Astrocyte (in vitro differentiated cells and primary cell): ENCODE measurements around the gene RPS6KA4.

Experiments
- EZH2 ChIP-seq: IDR thresholded peaks from 2 replicates; pipeline ENCODE4 v1.6.1; 2012; ENCODE audit warnings: mild to moderate bottlenecking, low read length, inconsistent platforms; ENCODE audit not compliant: insufficient read depth
- TF ChIP-seq, protein P1 (sequence below): IDR thresholded peaks from 2 replicates; pipeline ENCODE4 v1.5.1; 2011; ENCODE audit warnings: low read depth, mild to moderate bottlenecking, inconsistent platforms, low read length, moderate library complexity; ENCODE audit not compliant: insufficient read depth

DNA sequence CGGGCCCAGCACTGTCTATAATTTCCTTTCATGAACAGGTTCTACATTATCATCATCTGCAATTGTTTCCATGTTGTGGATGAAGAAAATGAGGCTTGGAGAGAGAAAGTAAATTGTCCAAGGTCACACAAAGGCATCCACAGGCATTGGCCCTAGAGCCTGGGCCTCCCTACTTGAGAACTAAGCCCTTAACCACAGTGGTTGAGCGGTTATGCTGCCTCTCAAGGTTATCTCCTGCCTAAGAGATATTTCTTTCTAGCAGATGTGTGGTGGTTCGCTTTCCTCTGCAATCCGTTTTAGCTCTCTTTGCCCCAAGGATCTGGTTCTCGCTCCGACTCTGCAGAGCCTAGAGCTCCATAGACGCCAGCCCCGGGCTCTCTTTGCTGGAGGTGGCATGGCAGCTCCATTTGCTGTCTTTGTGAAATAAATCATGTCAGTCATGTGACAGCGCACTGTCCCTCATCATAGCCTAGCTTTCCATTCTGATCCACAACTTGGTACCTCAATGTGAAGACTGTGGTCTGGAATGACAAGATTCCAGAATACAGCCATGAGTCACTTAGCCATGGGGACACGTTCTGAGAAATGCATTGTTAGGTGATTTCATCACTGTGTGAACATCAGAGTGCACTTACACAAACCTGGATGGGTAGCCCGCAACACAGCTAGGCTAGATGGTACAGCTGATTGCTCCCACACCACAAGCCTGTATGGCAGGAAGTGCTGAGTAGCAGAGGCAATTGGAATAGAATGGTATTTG, 27.2 kb downstream of the RPS6KA4 start:
- TF ChIP-seq, protein P1, sequence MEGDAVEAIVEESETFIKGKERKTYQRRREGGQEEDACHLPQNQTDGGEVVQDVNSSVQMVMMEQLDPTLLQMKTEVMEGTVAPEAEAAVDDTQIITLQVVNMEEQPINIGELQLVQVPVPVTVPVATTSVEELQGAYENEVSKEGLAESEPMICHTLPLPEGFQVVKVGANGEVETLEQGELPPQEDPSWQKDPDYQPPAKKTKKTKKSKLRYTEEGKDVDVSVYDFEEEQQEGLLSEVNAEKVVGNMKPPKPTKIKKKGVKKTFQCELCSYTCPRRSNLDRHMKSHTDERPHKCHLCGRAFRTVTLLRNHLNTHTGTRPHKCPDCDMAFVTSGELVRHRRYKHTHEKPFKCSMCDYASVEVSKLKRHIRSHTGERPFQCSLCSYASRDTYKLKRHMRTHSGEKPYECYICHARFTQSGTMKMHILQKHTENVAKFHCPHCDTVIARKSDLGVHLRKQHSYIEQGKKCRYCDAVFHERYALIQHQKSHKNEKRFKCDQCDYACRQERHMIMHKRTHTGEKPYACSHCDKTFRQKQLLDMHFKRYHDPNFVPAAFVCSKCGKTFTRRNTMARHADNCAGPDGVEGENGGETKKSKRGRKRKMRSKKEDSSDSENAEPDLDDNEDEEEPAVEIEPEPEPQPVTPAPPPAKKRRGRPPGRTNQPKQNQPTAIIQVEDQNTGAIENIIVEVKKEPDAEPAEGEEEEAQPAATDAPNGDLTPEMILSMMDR = no peak
- no peak for TF ChIP-seq EZH2
